ENCODE results near the gene FAM81A.

GRCh38 chr15:59524331-59524731 is 86.3 kb downstream of the FAM81A start:
- no peak for TF ChIP-seq RAD21 (conservative IDR thresholded peaks at IDR 0.05 in 1 of 2, IDR thresholded peaks at IDR 0.05 in 1 of 2)
- no peak for TF ChIP-seq EP300 (IDR thresholded peaks at IDR 0.05)
- no peak for TF ChIP-seq CTCF (IDR thresholded peaks at IDR 0.05)
- TF ChIP-seq CBX2 (IDR thresholded peaks at IDR 0.05; ENCODE audit: borderline replicate concordance, low read depth) = no peak
- no peak for TF ChIP-seq POLR2A (IDR thresholded peaks at IDR 0.05; ENCODE audit: low read length)
- TF ChIP-seq CEBPB (IDR thresholded peaks at IDR 0.05) = no peak
